D341Med (cell line): Measurements from ENCODE around the gene TRIOBP.

Experiments used
- DNase-seq: peaks from one replicate; pipeline ENCODE4 v3.0.0; 2012; ENCODE audit warnings: low spot score

Gene TRIOBP

GRCh38 chr22:37669586-37669985 is 27.3 kb upstream of the TRIOBP start:
- DNase-seq, result no peak

GRCh38 chr22:37672206-37672919 is 24.5 kb upstream of the TRIOBP start:
- no peak for DNase-seq

GRCh38 chr22:37672920-37673455 is 23.9 kb upstream of the TRIOBP start:
- no peak for DNase-seq

- no peak for DNase-seq
Measured at GRCh38 chr22:37674248-37674647, 22.6 kb upstream of the TRIOBP start.

GRCh38 chr22:37674951-37675929 is 21.6 kb upstream of the TRIOBP start, which contains the start of gene LGALS1:
Gene LGALS1, plus strand, starts transcription at chr22:37675636. Its CDS starts 67 bp downstream, at chr22:37675703.
- peak; percentile 73 for DNase-seq

- no peak for DNase-seq
Measured at GRCh38 chr22:37675930-37676735, 20.7 kb upstream of the TRIOBP start.

GRCh38 chr22:37676736-37677492 is 19.9 kb upstream of the TRIOBP start:
- DNase-seq, result no peak

- DNase-seq, result no peak
Measured at GRCh38 chr22:37677493-37677974, 19.3 kb upstream of the TRIOBP start.

- no peak for DNase-seq
Measured at GRCh38 chr22:37678372-37678771, 18.5 kb upstream of the TRIOBP start.

GRCh38 chr22:37679670-37680069 is 17.2 kb upstream of the TRIOBP start:
- no peak for DNase-seq

- no peak for DNase-seq
Measured at GRCh38 chr22:37680191-37680851, 16.5 kb upstream of the TRIOBP start.

GRCh38 chr22:37681001-37681424 is 15.8 kb upstream of the TRIOBP start:
- DNase-seq, result no peak

- DNase-seq, result peak; percentile 86
Measured at GRCh38 chr22:37681556-37682049, 15.2 kb upstream of the TRIOBP start.

GRCh38 chr22:37684803-37685615 is 11.8 kb upstream of the TRIOBP start:
- DNase-seq, result no peak

GRCh38 chr22:37686002-37686982 is 10.6 kb upstream of the TRIOBP start, which contains the start of gene NOL12:
Gene NOL12, plus strand, starts transcription at chr22:37686343. Its CDS starts 50 bp downstream, at chr22:37686393.
- peak; percentile 93 for DNase-seq

GRCh38 chr22:37690407-37690806 is 6.4 kb upstream of the TRIOBP start:
- DNase-seq, result no peak

GRCh38 chr22:37690901-37691504 is 5.8 kb upstream of the TRIOBP start:
- DNase-seq, result no peak
